Right ventricle myocardium superior (tissue), 1 donor: Measurements from ENCODE around the gene RASSF10. TPM values are rescaled to one million over a fixed set of nuclear protein-coding genes. Genes with fewer than 3 reads are reported as not detected.
A peak's percentile ranks its signal among the peaks of the same experiment; 100 is the strongest.

Experiments used
- ATAC-seq: fragments of 200-7000 bp; cut with Tn5 transposase; one replicate; pipeline ENCODE4 v1.9.1; 2020; ENCODE audit warnings: mild to moderate bottlenecking; ENCODE audit not compliant: poor library complexity
- DNase-seq: peaks from one replicate; pipeline ENCODE4 v3.0.0-alpha.2; 2020
- intact Hi-C: fragments of 100-400 bp; cut with DNase I; formaldehyde crosslinking; loops from one replicate; pipeline ENCODE4 v1.11.2; 2022
- total RNA-seq: library from RNA; stranded (reverse); fragmentation: NEBNext Ultra II Directional; extraction: Animal tissue kit (Norgen Biotek cat#: 25700); gene quantifications from one replicate; pipeline ENCODE4 v1.2.1, GENCODE V29; 2021
- donor health status: DM: no; HTN: yes; CAD: no; lungs with severe emphysema.

RASSF10 gene
- total RNA-seq, 1 donor from 2014 or later, result 0.22 TPM

DNA sequence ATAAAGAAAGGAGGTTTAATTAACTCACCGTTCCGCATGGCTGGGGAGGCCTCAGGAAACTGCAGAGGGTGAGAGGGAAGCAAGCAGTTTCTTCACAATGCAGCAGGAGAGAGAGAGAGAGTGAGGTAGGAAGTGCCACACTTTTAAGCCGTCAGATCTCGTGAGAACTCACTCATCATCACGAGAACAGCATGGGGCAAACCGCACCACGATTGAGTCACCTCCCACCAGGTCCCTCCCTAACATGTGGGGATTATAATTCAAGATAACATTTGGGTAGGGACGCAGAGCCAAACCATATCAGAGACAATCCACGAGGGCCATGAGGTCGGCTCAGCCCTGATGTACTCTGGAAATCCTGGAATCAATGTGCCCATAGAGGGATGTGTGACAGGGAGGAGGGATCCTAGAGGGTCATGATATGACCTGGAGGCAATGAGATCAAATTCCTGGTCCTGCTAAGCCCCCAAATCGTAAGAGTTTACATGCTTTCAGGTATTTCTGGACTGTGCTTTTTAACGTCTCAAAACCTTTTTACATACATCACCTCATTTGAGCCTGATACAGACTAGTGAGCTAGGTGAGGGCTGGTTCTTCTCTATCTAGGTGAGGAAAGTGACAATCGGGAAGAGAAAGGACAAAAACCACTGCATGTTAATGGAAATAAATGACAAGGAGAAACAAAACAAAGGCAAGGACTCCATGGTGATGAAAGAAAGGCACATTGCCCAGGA lies 19.5 kb upstream of the RASSF10 start:
- ATAC-seq (no peak), DNase-seq (no peak)
- intact Hi-C loops, result no loop called here

GRCh38 chr11:12990162-12990480 lies 19.0 kb upstream of the RASSF10 start:
- ATAC-seq, result no peak
- no peak for DNase-seq
- intact Hi-C loops, result no loop called here

DNA sequence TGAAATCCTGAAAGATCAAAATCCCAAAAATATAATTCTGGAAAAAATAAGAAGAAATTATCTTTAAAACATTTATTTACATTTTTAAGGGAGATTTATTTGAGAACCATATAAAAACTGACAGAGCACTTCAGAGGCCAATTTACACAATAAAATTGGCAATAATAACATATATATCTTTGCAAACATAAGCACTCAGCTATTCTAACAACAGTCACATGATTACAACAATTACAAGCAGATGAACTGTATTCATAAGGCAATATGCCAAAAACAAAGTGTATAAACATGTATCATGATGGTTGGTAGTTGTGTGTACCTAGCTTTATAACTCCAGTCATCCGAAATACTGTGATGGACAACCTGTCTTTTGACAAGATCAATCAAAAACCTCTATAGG lies 17.7 kb upstream of the RASSF10 start:
- no peak for DNase-seq
- no peak for ATAC-seq
- intact Hi-C loops, result no loop called here

- intact Hi-C loops, result no loop called here
- ATAC-seq (no peak), DNase-seq (no peak)
These were observed 15.5 kb upstream of the RASSF10 start for GRCh38 chr11:12993626-12994025.

GRCh38 chr11:12994476-12994875 lies 14.6 kb upstream of the RASSF10 start:
- DNase-seq (no peak), ATAC-seq (no peak)
- intact Hi-C loops, result no loop called here

GRCh38 chr11:12995188-12995587 lies 13.9 kb upstream of the RASSF10 start:
- intact Hi-C loops, result no loop called here
- DNase-seq, result peak; percentile 28
- ATAC-seq, result peak; percentile 93

GRCh38 chr11:12995823-12996222 lies 13.3 kb upstream of the RASSF10 start:
- DNase-seq (no peak), ATAC-seq (no peak)
- intact Hi-C loops, result no loop called here

DNA sequence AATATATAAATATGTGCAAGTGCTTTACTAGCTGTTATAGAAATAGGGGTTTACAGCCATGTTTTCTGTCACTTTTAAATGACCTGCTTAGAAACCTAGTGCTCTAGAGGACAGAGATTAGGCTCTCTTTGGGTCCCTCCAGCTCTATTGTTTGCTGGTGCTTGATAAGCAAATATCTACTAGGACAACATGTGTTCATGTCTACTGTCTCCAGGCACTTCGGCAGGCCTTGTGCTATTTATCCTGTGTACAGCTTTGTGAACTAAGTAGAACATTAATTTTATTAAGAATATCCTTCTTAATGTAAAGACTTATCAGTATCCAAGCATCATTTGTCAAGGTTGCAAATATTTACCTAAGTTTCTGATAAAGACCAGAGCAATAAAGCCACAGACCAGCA lies 11.9 kb upstream of the RASSF10 start:
- intact Hi-C loops, result no loop called here
- no peak for ATAC-seq
- no peak for DNase-seq

DNA sequence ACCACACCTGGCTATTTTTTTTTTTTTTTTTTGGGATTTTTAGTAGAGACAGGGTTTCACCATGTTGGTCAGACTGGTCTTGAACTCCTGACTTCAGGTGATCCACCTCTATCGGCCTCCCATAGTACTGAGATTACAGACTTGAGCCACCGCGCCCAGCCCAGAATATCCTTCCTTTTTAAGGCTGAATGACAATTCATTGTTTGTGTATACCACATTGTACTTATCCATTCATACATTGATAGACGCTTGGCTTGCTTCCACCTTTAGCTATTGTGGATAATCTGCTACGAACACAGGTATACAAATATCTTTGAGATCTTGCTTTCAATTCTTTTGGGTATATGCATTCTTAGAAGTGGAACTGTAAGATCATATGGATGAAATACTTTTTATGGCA lies 10.8 kb upstream of the RASSF10 start:
- intact Hi-C loops, result no loop called here

GRCh38 chr11:12999597-12999996 lies 9.5 kb upstream of the RASSF10 start:
- intact Hi-C loops, result no loop called here
- no peak for DNase-seq

More for the DNA sequence above, 10.8 kb upstream of the RASSF10 start:
- ATAC-seq (no peak), DNase-seq (no peak)

GRCh38 chr11:13000116-13000515 lies 9.0 kb upstream of the RASSF10 start:
- DNase-seq (no peak), ATAC-seq (no peak)
- intact Hi-C loops, result no loop called here

More at GRCh38 chr11:12999597-12999996, 9.5 kb upstream of the RASSF10 start:
- no peak for ATAC-seq

- intact Hi-C loops, result no loop called here
- DNase-seq (no peak), ATAC-seq (no peak)
These were observed 8.4 kb upstream of the RASSF10 start for GRCh38 chr11:13000721-13001120.

GRCh38 chr11:13003736-13004493 lies 5.2 kb upstream of the RASSF10 start:
- ATAC-seq, result no peak
- no peak for DNase-seq
- intact Hi-C loops, result no loop called here

- intact Hi-C loops, result no loop called here
- ATAC-seq, result no peak
- no peak for DNase-seq
These were observed 1.7 kb upstream of the RASSF10 start for GRCh38 chr11:13007182-13008060.

DNA sequence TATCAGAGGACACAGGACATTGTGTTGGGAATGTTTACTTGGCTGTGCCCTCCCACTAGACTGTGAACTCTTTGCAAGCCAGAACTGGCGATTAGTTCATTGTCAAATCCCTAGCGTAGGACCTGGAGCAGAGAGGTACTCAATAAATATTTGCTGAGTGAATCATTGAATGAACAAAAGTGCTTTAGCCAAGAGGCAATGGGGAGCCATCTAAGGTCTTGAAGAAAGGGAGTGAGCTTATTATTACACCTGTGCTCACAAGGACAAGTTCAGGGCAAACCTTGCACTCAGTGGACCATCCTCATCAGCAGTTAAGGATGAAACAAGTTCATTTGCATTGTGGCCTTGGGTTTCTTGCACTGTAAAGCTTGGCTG lies 1.1 kb upstream of the RASSF10 start:
- intact Hi-C loops, result no loop called here
- ATAC-seq (no peak), DNase-seq (no peak)

- no peak for DNase-seq
- intact Hi-C loops, result no loop called here
- ATAC-seq, result no peak
These were observed 382 bp downstream of the RASSF10 start for GRCh38 chr11:13009476-13009920.

- no peak for ATAC-seq
These were observed 1.0 kb downstream of the RASSF10 start for GRCh38 chr11:13009921-13010748.

GRCh38 chr11:13010749-13011465 lies 1.8 kb downstream of the RASSF10 start:
- intact Hi-C loops, result loop anchor here (10.0 kb wide), 1 partner anchor 94 kb away; no protein-coding TSS in a partner anchor
- DNase-seq (peak; percentile 46), ATAC-seq (no peak)

More at GRCh38 chr11:13009921-13010748, 1.0 kb downstream of the RASSF10 start:
- intact Hi-C loops, result loop anchor here (10.0 kb wide), 1 partner anchor 95 kb away; no protein-coding TSS in a partner anchor
- DNase-seq, result peak; percentile 43
